Measurements from ENCODE around the gene FSTL4. TPM values are rescaled to one million over a fixed set of nuclear protein-coding genes. Genes with fewer than 3 reads are reported as not detected.

The FSTL4 gene
- total and polyA plus RNA-seq, 8 donors: 0.11 to 2.9 (median 0.22) TPM

GRCh38 chr5:133214153-133214820, 398.1 kb downstream of the FSTL4 start:
- Histone ChIP-seq H3K27ac (no peak overlapping the region), H3K36me3 (no peaks in the 10 kb centered on the region), H3K27me3 (peaks cover 0 to 5% of the 10 kb centered on the region in 2 donors), H3K4me3 (no peak overlapping the region), H3K4me1 (no peaks in the 10 kb centered on the region), H3K9me3 (no peaks in the 10 kb centered on the region)
- TF ChIP-seq, protein P1, sequence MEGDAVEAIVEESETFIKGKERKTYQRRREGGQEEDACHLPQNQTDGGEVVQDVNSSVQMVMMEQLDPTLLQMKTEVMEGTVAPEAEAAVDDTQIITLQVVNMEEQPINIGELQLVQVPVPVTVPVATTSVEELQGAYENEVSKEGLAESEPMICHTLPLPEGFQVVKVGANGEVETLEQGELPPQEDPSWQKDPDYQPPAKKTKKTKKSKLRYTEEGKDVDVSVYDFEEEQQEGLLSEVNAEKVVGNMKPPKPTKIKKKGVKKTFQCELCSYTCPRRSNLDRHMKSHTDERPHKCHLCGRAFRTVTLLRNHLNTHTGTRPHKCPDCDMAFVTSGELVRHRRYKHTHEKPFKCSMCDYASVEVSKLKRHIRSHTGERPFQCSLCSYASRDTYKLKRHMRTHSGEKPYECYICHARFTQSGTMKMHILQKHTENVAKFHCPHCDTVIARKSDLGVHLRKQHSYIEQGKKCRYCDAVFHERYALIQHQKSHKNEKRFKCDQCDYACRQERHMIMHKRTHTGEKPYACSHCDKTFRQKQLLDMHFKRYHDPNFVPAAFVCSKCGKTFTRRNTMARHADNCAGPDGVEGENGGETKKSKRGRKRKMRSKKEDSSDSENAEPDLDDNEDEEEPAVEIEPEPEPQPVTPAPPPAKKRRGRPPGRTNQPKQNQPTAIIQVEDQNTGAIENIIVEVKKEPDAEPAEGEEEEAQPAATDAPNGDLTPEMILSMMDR (IDR thresholded peaks at IDR 0.05): no peak
- intact Hi-C loops (cut with DNase I): no loop called here
- ATAC-seq: no peak
- no peak for DNase-seq

DNA sequence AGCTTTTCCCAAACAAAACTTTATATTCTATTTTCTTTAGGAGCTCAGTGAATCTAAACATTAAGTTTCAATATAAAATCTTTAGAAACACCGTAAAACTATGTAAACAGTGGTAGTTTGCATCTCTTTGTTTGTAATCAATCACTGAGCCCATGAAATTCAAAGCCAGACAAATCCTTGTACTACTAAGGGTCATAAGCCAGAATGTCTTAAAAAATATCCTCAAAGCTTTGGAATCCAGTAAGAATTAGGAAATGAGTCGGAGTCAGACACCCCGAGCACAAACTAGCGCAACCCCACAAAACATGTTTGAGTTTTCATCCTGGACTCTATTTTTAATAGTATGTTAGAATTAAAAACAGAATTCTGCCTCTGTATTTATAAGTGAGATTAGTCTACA, 406.7 kb downstream of the FSTL4 start:
- Histone ChIP-seq H3K36me3 (no peaks in the 10 kb centered on the region), H3K27me3 (peaks cover 0 to 7% of the 10 kb centered on the region in 2 donors), H3K4me3 (no peak overlapping the region), H3K9me3 (no peaks in the 10 kb centered on the region), H3K27ac (no peak overlapping the region), H3K4me1 (no peaks in the 10 kb centered on the region)
- DNase-seq (no peak), ATAC-seq (no peak)
- TF ChIP-seq, protein P1 (IDR thresholded peaks at IDR 0.05): no peak
- intact Hi-C loops (cut with DNase I): no loop called here

- Histone ChIP-seq H3K4me1 (no peaks in the 10 kb centered on the region), H3K27me3 (peaks cover 0 to 7% of the 10 kb centered on the region in 2 donors), H3K27ac (no peak overlapping the region), H3K36me3 (no peaks in the 10 kb centered on the region), H3K9me3 (no peaks in the 10 kb centered on the region), H3K4me3 (no peak overlapping the region)
- DNase-seq: no peak
- TF ChIP-seq, protein P1 (IDR thresholded peaks at IDR 0.05): no peak
- intact Hi-C loops (cut with DNase I): no loop called here
- ATAC-seq: no peak
Measured at GRCh38 chr5:133205204-133205603, 407.1 kb downstream of the FSTL4 start.

- TF ChIP-seq, protein P1 (IDR thresholded peaks at IDR 0.05): no peak
- ATAC-seq: no peak
Measured at GRCh38 chr5:133203317-133204305, 408.7 kb downstream of the FSTL4 start.

More at GRCh38 chr5:133203317-133204305, 408.7 kb downstream of the FSTL4 start:
- H3K27ac ChIP-seq: no peak overlapping the region
- peaks cover 0 to 6% of the 10 kb centered on the region in 2 donors for H3K27me3 ChIP-seq
- no peaks in the 10 kb centered on the region for H3K9me3 ChIP-seq
- intact Hi-C loops (cut with DNase I): no loop called here
- DNase-seq: no peak
- no peak overlapping the region for H3K4me3 ChIP-seq
- no peaks in the 10 kb centered on the region for H3K36me3 ChIP-seq
- H3K4me1 ChIP-seq: no peaks in the 10 kb centered on the region
